Measurements from ENCODE around the gene FBN3. TPM values are rescaled to one million over a fixed set of nuclear protein-coding genes. Genes with fewer than 3 reads are reported as not detected.

FBN3 gene
- not detected in 2 replicates for total RNA-seq

DNA sequence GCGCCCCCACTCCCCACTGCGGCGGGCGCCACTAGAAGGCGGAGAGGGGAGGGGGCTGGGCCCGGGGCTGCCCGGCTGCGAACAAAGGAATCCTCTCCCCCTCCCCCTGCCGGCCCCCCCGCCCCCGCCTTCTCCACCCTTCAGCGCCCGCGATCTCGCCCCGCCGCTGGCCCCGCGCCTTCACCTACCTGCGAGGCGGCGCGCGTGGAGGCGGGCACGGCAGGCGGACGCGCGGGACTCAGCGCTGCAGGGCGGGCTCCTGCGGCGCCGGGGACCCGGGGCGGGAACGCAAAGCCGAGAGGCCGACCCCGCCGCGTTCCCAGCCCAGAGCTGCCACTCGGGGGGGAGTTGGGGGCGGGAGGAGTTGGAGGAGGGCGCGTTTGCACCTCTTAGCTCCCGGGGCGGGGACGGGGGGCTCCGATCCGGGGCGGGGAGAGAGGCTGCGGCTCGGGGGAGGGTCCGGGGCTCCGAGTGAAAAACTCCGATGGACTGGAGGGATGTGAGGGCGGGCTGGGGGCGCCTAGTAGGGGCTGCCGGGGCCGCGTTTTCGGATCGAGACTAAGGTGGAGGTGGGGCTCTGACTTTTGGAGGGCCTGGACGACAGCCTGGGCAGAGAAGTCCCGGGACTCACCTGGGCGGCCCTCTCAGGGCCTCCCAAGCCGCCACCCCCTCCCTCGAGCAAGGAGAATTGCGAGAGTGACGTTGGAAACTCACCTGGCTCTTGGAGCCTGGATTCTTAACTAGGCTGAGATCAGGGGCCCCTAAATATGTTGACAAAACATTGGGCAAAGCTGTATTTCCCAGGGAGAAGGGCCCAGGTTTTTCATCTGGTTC, at the start of gene FBN3:
TSS of gene FBN3 (minus strand) at position 332 of the 834 bp plus-strand sequence. CDS start 2,112 bp downstream, outside the sequence.

DNA sequence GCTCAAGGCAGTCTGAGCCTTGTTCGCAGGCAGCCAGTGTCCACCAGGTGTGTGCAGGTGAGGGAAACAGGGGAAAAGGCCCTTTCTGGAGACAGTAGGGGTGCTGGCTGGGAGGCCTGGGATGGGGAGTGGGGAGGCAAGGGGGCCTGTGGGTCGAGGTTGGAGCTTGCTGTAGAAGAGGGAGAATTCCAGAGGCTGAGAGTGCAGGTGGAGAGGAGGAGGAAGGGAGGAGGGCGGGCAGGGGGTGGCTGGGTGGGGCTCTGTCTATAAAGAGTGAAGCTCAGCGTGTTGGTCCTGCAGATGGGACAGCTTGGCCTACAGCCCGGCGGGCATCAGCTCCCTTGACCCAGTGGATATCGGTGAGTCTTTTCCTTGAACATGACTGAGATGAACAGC, 96.9 kb downstream of the FBN3 start, which contains the start of gene CCL25:
TSS of gene CCL25 (plus strand) at position 297 of the 396 bp plus-strand sequence. CDS start 290 bp downstream, outside the sequence.

Other genes starting within 250 kb of the FBN3 start
- gene MAP2K7, start 245.7 kb downstream of the FBN3 start, total RNA-seq = 15.9 and 19.5 TPM in 2 replicates
- gene TGFBR3L, start 234.8 kb downstream of the FBN3 start, total RNA-seq = 0.32 and 0.73 TPM in 2 replicates
- 17.8 and 19.8 TPM in 2 replicates for gene SNAPC2, start 229.3 kb downstream of the FBN3 start, total RNA-seq
- gene CTXN1, start 223.5 kb downstream of the FBN3 start, total RNA-seq = 0.61 and 1.9 TPM in 2 replicates
- 43.5 and 52.4 TPM in 2 replicates for gene TIMM44, start 205.9 kb downstream of the FBN3 start, total RNA-seq
- gene ELAVL1, start 144.0 kb downstream of the FBN3 start, total RNA-seq = 33.3 and 37.8 TPM in 2 replicates
- not detected in 2 replicates for gene CCL25, start 96.8 kb downstream of the FBN3 start, total RNA-seq
- gene CERS4, start 59.8 kb upstream of the FBN3 start, total RNA-seq = 1.8 and 1.9 TPM in 2 replicates
- 18.2 and 24.7 TPM in 2 replicates for gene CD320, start 158.8 kb upstream of the FBN3 start, total RNA-seq
- 5.7 and 20.6 TPM in 2 replicates for gene NDUFA7, start 171.8 kb upstream of the FBN3 start, total RNA-seq
- gene RPS28, start 171.9 kb upstream of the FBN3 start, total RNA-seq = 66.5 and 96.5 TPM in 2 replicates
- gene KANK3, start 193.7 kb upstream of the FBN3 start, total RNA-seq = 0.16 and 0.61 TPM in 2 replicates
- gene ANGPTL4, start 214.6 kb upstream of the FBN3 start, total RNA-seq = 1.2 and 4.4 TPM in 2 replicates
- 23.3 and 26.8 TPM in 2 replicates for gene RAB11B, start 240.8 kb upstream of the FBN3 start, total RNA-seq